ENCODE data around the gene PLA2G2E.
A peak's percentile ranks its signal among the peaks of the same experiment; 100 is the strongest.
"Not testable (repeated sequence)": the region's sequence is repeated elsewhere in the genome, so short reads cannot be mapped to it uniquely, and the experiment has no call there.

PLA2G2E gene

GRCh38 chr1:19932866-19933265 is 9.4 kb upstream of the PLA2G2E start:
- no peak for DNase-seq (ENCODE audit: low read depth in 2 of 2)

- not testable (repeated sequence) for DNase-seq (ENCODE audit: low read depth in 2 of 2)
These were observed 3.7 kb upstream of the PLA2G2E start for GRCh38 chr1:19927130-19927421.

GRCh38 chr1:19926296-19927129 is 3.1 kb upstream of the PLA2G2E start:
- DNase-seq (ENCODE audit: low read depth in 2 of 2) = no peak

- DNase-seq (ENCODE audit: low read depth in 2 of 2) = no peak
These were observed 2.1 kb upstream of the PLA2G2E start for GRCh38 chr1:19925342-19926070.

- DNase-seq (ENCODE audit: low read depth in 2 of 2) = no peak
These were observed 533 bp upstream of the PLA2G2E start for GRCh38 chr1:19923953-19924346.

- no peak for DNase-seq (ENCODE audit: low read depth in 2 of 2)
These were observed 1.3 kb downstream of the PLA2G2E start for GRCh38 chr1:19922015-19922688.

- DNase-seq (ENCODE audit: low read depth in 2 of 2) = no peak
These were observed 2.1 kb downstream of the PLA2G2E start for GRCh38 chr1:19921310-19921709.

GRCh38 chr1:19920132-19920710 is 3.2 kb downstream of the PLA2G2E start:
- DNase-seq (ENCODE audit: low read depth in 2 of 2) = no peak

GRCh38 chr1:19918057-19918456 is 5.4 kb downstream of the PLA2G2E start:
- peak; percentile 34 to 53 for DNase-seq (ENCODE audit: low read depth in 2 of 2)

GRCh38 chr1:19910650-19911049 is 12.8 kb downstream of the PLA2G2E start:
- DNase-seq (ENCODE audit: low read depth in 2 of 2) = no peak

- no peak for DNase-seq (ENCODE audit: low read depth in 2 of 2)
These were observed 13.4 kb downstream of the PLA2G2E start for GRCh38 chr1:19909971-19910370.

GRCh38 chr1:19909392-19909791 is 14.0 kb downstream of the PLA2G2E start:
- no peak for DNase-seq (ENCODE audit: low read depth in 2 of 2)

- no peak for DNase-seq (ENCODE audit: low read depth in 2 of 2)
These were observed 16.0 kb downstream of the PLA2G2E start for GRCh38 chr1:19907456-19907855.

- no peak for DNase-seq (ENCODE audit: low read depth in 2 of 2)
These were observed 19.8 kb downstream of the PLA2G2E start for GRCh38 chr1:19903621-19904020.

- DNase-seq (ENCODE audit: low read depth in 2 of 2) = no peak
These were observed 21.8 kb downstream of the PLA2G2E start for GRCh38 chr1:19901653-19902052.

- DNase-seq (ENCODE audit: low read depth in 2 of 2) = no peak
These were observed 29.2 kb downstream of the PLA2G2E start for GRCh38 chr1:19894218-19894617.

GRCh38 chr1:19893687-19894086 is 29.7 kb downstream of the PLA2G2E start:
- DNase-seq (ENCODE audit: low read depth in 2 of 2) = no peak

- DNase-seq (ENCODE audit: low read depth in 2 of 2) = no peak
These were observed 30.7 kb downstream of the PLA2G2E start for GRCh38 chr1:19892628-19893168.

- DNase-seq (ENCODE audit: low read depth in 2 of 2) = no peak
These were observed 31.3 kb downstream of the PLA2G2E start for GRCh38 chr1:19892129-19892528.

GRCh38 chr1:19889656-19890055 is 33.8 kb downstream of the PLA2G2E start:
- DNase-seq (ENCODE audit: low read depth in 2 of 2) = no peak

- no peak for DNase-seq (ENCODE audit: low read depth in 2 of 2)
These were observed 35.3 kb downstream of the PLA2G2E start for GRCh38 chr1:19888112-19888511.

- DNase-seq (ENCODE audit: low read depth in 2 of 2) = no peak
These were observed 37.6 kb downstream of the PLA2G2E start for GRCh38 chr1:19885821-19886220.
